IMR-90 (cell line): Measurements from ENCODE around the gene AOPEP. TPM values are rescaled to one million over a fixed set of nuclear protein-coding genes. Genes with fewer than 3 reads are reported as not detected.
A peak's percentile ranks its signal among the peaks of the same experiment; 100 is the strongest.

Source experiments
- ATAC-seq: fragments of 200-7000 bp; cut with Tn5 transposase; 2 replicates; pipeline ENCODE4 v1.9.1; 2020; ENCODE audit warnings: low read depth, mild to moderate bottlenecking, moderate library complexity
- BruUV-seq: library from RNA; stranded (reverse); fragments of 400-500 nt; replicated peaks from 2 replicates; lab custom pipeline; 2021; lab: Mats Ljungman, UMichigan
- CTCF ChIA-PET: fragments of 300-600 bp; formaldehyde crosslinking; extraction: SDS; loops from one replicate; lab custom pipeline; 2021; ENCODE audit warnings: antibody characterized with exemption; lab: Yijun Ruan, JAX
- POLR2A ChIA-PET: fragments of 300-600 bp; sonication (Branson Sonifier 250); formaldehyde crosslinking; loops from one replicate; lab custom pipeline; 2022; ENCODE audit warnings: antibody characterized with exemption; ENCODE audit not compliant: unreplicated experiment; lab: Charles Lee
- DNase-seq: peaks from one replicate; pipeline ENCODE4 v3.0.0; 2013
- H2AFZ ChIP-seq: replicated peaks from 2 replicates; pipeline ENCODE3; 2013; ENCODE audit warnings: low read length, mild to moderate bottlenecking; ENCODE audit not compliant: poor library complexity
- H2AK5ac ChIP-seq: 2 replicates; pipeline ENCODE4 v1.6.1; 2013; ENCODE audit warnings: low read depth, low read length, inconsistent platforms
- H2AK9ac ChIP-seq: replicated peaks from 2 replicates; pipeline ENCODE3; 2013; ENCODE audit warnings: mild to moderate bottlenecking, low read depth, low read length, moderate library complexity; ENCODE audit not compliant: poor library complexity
- H2BK120ac ChIP-seq: 2 replicates; pipeline ENCODE4 v1.6.1; 2013; ENCODE audit warnings: low read depth, low read length, inconsistent platforms
- H2BK15ac ChIP-seq: 3 replicates; pipeline ENCODE4 v1.6.1; 2013; ENCODE audit warnings: low read depth, low read length, inconsistent platforms
- H2BK20ac ChIP-seq: 2 replicates; pipeline ENCODE4 v1.6.1; 2013; ENCODE audit warnings: low read depth, mild to moderate bottlenecking, inconsistent platforms, low read length, moderate library complexity
- H2BK5ac ChIP-seq: 2 replicates; pipeline ENCODE4 v1.6.1; 2013; ENCODE audit warnings: mild to moderate bottlenecking, low read depth, low read length, inconsistent platforms; ENCODE audit not compliant: poor library complexity, severe bottlenecking
- H3K14ac ChIP-seq: replicated peaks from 2 replicates; pipeline ENCODE4 v1.6.1; 2013; ENCODE audit warnings: low read depth, low read length, inconsistent platforms
- H3K18ac ChIP-seq: 2 replicates; pipeline ENCODE4 v1.6.1; 2013; ENCODE audit warnings: low read depth, low read length, control low read depth
- H3K23ac ChIP-seq: 2 replicates; pipeline ENCODE4 v1.6.1; 2013; ENCODE audit warnings: low read depth, low read length, inconsistent platforms
- H3K27ac ChIP-seq: 2 replicates; pipeline ENCODE4 v1.5.1; 2013; ENCODE audit warnings: mild to moderate bottlenecking, control low read depth, low read length; ENCODE audit not compliant: insufficient read depth
- H3K27me3 ChIP-seq: 2 replicates; pipeline ENCODE4 v1.6.1; 2013; ENCODE audit warnings: low read length; ENCODE audit not compliant: control insufficient read depth, insufficient read depth
- H3K36me3 ChIP-seq: 2 replicates; pipeline ENCODE4 v1.6.1; 2013; ENCODE audit warnings: low read length, mixed read lengths; ENCODE audit not compliant: control insufficient read depth, insufficient read depth
- H3K4ac ChIP-seq: 2 replicates; pipeline ENCODE4 v1.6.1; 2013; ENCODE audit warnings: low read depth, low read length, inconsistent platforms
- H3K4me1 ChIP-seq: 2 replicates; pipeline ENCODE4 v1.6.1; 2013; ENCODE audit warnings: low read length, mixed read lengths; ENCODE audit not compliant: control insufficient read depth, insufficient read depth
- H3K4me2 ChIP-seq: 2 replicates; pipeline ENCODE4 v1.6.1; 2013; ENCODE audit warnings: low read depth, mild to moderate bottlenecking, control low read depth, low read length, moderate library complexity
- H3K4me3 ChIP-seq: 2 replicates; pipeline ENCODE4 v1.5.1; 2013; ENCODE audit warnings: low read depth, mild to moderate bottlenecking, control low read depth, low read length, moderate library complexity; ENCODE audit not compliant: insufficient read depth
- H3K56ac ChIP-seq: 2 replicates; pipeline ENCODE4 v1.6.1; 2013; ENCODE audit warnings: low read length, inconsistent platforms; ENCODE audit not compliant: insufficient read depth; ENCODE audit errors: extremely low read depth
- H3K79me1 ChIP-seq, 2 experiments: 2 replicates each; pipeline ENCODE4 v1.6.1; 2013; ENCODE audit warnings: low read length in 2 of 2, inconsistent platforms in 1 of 2, low read depth in 1 of 2
- H3K9ac ChIP-seq: 2 replicates; pipeline ENCODE4 v1.6.1; 2013; ENCODE audit warnings: low read depth, low read length, control low read depth
- H3K9me1 ChIP-seq: 2 replicates; pipeline ENCODE4 v1.6.1; 2013; ENCODE audit warnings: low read length, inconsistent platforms; ENCODE audit not compliant: insufficient read depth
- H3K9me3 ChIP-seq: 2 replicates; pipeline ENCODE4 v1.6.1; 2013; ENCODE audit warnings: low read length; ENCODE audit not compliant: control insufficient read depth, insufficient read depth
- H4K20me1 ChIP-seq: 2 replicates; pipeline ENCODE4 v1.6.1; 2013; ENCODE audit warnings: low read length, inconsistent platforms; ENCODE audit not compliant: insufficient read depth
- H4K5ac ChIP-seq: 2 replicates; pipeline ENCODE4 v1.6.1; 2013; ENCODE audit warnings: mild to moderate bottlenecking, low read depth, low read length, control low read depth
- H4K8ac ChIP-seq, 2 experiments: 2 replicates each; pipeline ENCODE4 v1.6.1; 2013; ENCODE audit warnings: low read depth in 2 of 2, low read length in 2 of 2, control low read depth in 1 of 2, inconsistent platforms in 1 of 2
- H4K91ac ChIP-seq: 2 replicates; pipeline ENCODE4 v1.6.1; 2013; ENCODE audit warnings: low read depth, low read length, inconsistent platforms; ENCODE audit not compliant: insufficient read depth
- CHD1 ChIP-seq: IDR thresholded peaks from 2 replicates; pipeline ENCODE4 v1.6.1; 2012; ENCODE audit warnings: low read depth, low read length, improper control_type of control experiment
- CTCF ChIP-seq: conservative IDR thresholded peaks from 2 replicates; pipeline ENCODE4 v1.5.1; 2012; ENCODE audit warnings: mild to moderate bottlenecking, low read depth, low read length, improper control_type of control experiment
- MXI1 ChIP-seq: IDR thresholded peaks from 2 replicates; pipeline ENCODE4 v1.6.1; 2012; ENCODE audit warnings: low read depth, mild to moderate bottlenecking, low read length, moderate library complexity, borderline replicate concordance
- USF2 ChIP-seq: fragments of 150-350 bp; IDR thresholded peaks from 2 replicates; pipeline ENCODE4 v1.6.1; 2017; ENCODE audit warnings: mild to moderate bottlenecking, antibody characterized with exemption, low read length, low read depth
- WGBS, 2 experiments: methylation state at CpG; one replicate each; pipeline versions ENCODE4 v1.1.5 to v1.1.7; 2013; ENCODE audit warnings: missing lambda C conversion rate in 2 of 2; ENCODE audit not compliant: insufficient read length in 1 of 2; ENCODE audit errors: extremely low coverage in 2 of 2; 5-methylcytosine and 5-hydroxymethylcytosine counted together
- dilution Hi-C: fragments of 300-500 bp; cut with HindIII; formaldehyde crosslinking; loops from one replicate; pipeline ENCODE4 v1.14.3; 2018; ENCODE audit warnings: low sequenced_read_pairs; ENCODE audit not compliant: unreplicated experiment
- in situ Hi-C: fragments of 300-500 bp; cut with MboI; formaldehyde crosslinking; loops from 3 replicates; pipeline ENCODE4 v1.14.3; 2019; ENCODE audit warnings: low sequenced_read_pairs, inconsistent platforms, mixed read lengths
- intact Hi-C: fragments of 100-400 bp; cut with micrococcal nuclease; formaldehyde crosslinking; loops from 2 replicates; pipeline ENCODE4 v1.10.0; 2022
- polyA plus RNA-seq, 3 experiments: library from polyadenylated mRNA; depleted of rRNA; stranded (reverse); fragments of >200 nt; gene quantifications; 2 replicates each; pipeline ENCODE4 v1.2.3, GENCODE V29; 2012; ENCODE audit warnings: low replicate concordance in 1 of 3
- total RNA-seq: library from RNA; depleted of rRNA; stranded (reverse); fragments of >200 nt; gene quantifications from 2 replicates; pipeline ENCODE4 v1.2.3, GENCODE V29; 2012

The AOPEP gene
- total and polyA plus RNA-seq, 2 of the 4 experiments (the other 2 are of a cell fraction), result 34.9 to 38.7 TPM

GRCh38 chr9:94805051-94805489 lies 78.6 kb downstream of the AOPEP start:
- 60% methylated on average over 1 of the region's 8 CpGs; no CpG with 5 or more reads in 1 of the 2 experiments for WGBS, 2 experiments
- H4K20me1 ChIP-seq, result no peaks in the 10 kb centered on the region; the same call in 1 of the 2 replicates
- CTCF ChIA-PET, result interaction anchor here (0.6 to 1.0 kb wide), 4 partner anchors 23 to 297 kb away, joined by 3 to 6 read pairs (median 3); no protein-coding TSS in a partner anchor
- POLR2A ChIA-PET, result interaction anchor here (0.6 kb wide), 1 partner anchor 14 kb away, joined by 3 read pairs; no protein-coding TSS in a partner anchor
- peak overlapping the region; percentile 74 for H2AK5ac ChIP-seq
- BruUV-seq, result no TSS peak
- peak overlapping the region; percentile 62 for H2BK20ac ChIP-seq
- H3K9ac ChIP-seq, result no peak overlapping the region
- H2BK120ac ChIP-seq, result peak overlapping the region; percentile 52; the same call in 1 of the 2 replicates
- peaks cover 4 to 11% of the 10 kb centered on the region in 2 experiments; a peak in 3 of 4 replicates for H3K79me1 ChIP-seq
- TF ChIP-seq MXI1 (no peak), CTCF (no peak), CHD1 (no peak), USF2 (no peak)
- peak overlapping the region; percentile 20 for H2AK9ac ChIP-seq
- peaks cover 12% of the 10 kb centered on the region; the same call in 1 of the 2 replicates for H3K9me1 ChIP-seq
- no peak overlapping the region for H3K4me3 ChIP-seq
- intact Hi-C loops, result no loop called here
- H4K91ac ChIP-seq, result peak overlapping the region; percentile 65
- H3K27me3 ChIP-seq, result peaks cover 8% of the 10 kb centered on the region
- DNase-seq, result no peak
- ATAC-seq, result no peak
- dilution Hi-C loops, result no loop called here
- peak overlapping the region; percentile 65 for H3K4ac ChIP-seq
- H3K4me1 ChIP-seq, result peaks cover 19% of the 10 kb centered on the region
- no peak overlapping the region for H3K56ac ChIP-seq
- H2BK5ac ChIP-seq, result peak overlapping the region; percentile 44
- H3K23ac ChIP-seq, result no peak overlapping the region
- no peaks in the 10 kb centered on the region for H3K9me3 ChIP-seq
- in situ Hi-C loops, result no loop called here
- H3K36me3 ChIP-seq, result peaks cover 9% of the 10 kb centered on the region
- peak overlapping the region; percentile 88 for H3K18ac ChIP-seq
- no peak overlapping the region for H2AFZ ChIP-seq
- H3K27ac ChIP-seq, result peak overlapping the region; percentile 28; the same call in 1 of the 2 replicates
- H4K8ac ChIP-seq, result peak overlapping the region in 1 of 2 experiments; percentile 28; a peak in 2 of 4 replicates
- H2BK15ac ChIP-seq, result peak overlapping the region; percentile 73; the same call in 2 of the 3 replicates
- 0 out of 2 replicates have a peak overlapping the region, but pooled peaks have one; percentile 8 for H3K4me2 ChIP-seq
- H3K14ac ChIP-seq, result peak overlapping the region; percentile 60; the same call in 1 of the 2 replicates
- peak overlapping the region; percentile 75 for H4K5ac ChIP-seq
